Right atrium auricular region (tissue), 2 donors: ENCODE measurements around the gene FOXA1. TPM values are rescaled to one million over a fixed set of nuclear protein-coding genes. Genes with fewer than 3 reads are reported as not detected.
A peak's percentile ranks its signal among the peaks of the same experiment; 100 is the strongest.

Experiments used
- DNase-seq: peaks from one replicate; pipeline ENCODE4 v3.0.0-alpha.2; 2019; ENCODE audit warnings: low spot score
- H3K27ac ChIP-seq, 2 donors: fragments of 200-600 bp; sonication (generic); 1 replicate in 1 of 2; 2 replicates in 1 of 2; pipeline ENCODE4 v1.5.1; 2016 to 2019
- H3K27me3 ChIP-seq, 2 donors: fragments of 200-600 bp; sonication (generic); one replicate each; pipeline versions ENCODE4 v1.5.1 to v1.6.0; 2017 to 2019
- H3K36me3 ChIP-seq: fragments of 200-600 bp; sonication (generic); one replicate; pipeline ENCODE4 v1.5.1; 2016
- H3K4me1 ChIP-seq, 2 donors: fragments of 200-600 bp; sonication (generic); one replicate each; pipeline versions ENCODE4 v1.5.1 to v1.6.0; 2017 to 2019
- H3K4me3 ChIP-seq, 2 donors: fragments of 200-600 bp; sonication (generic); 1 replicate in 1 of 2; 2 replicates in 1 of 2; pipeline ENCODE4 v1.5.1; 2017 to 2019; ENCODE audit warnings: mild to moderate bottlenecking in 1 of 2, moderate library complexity in 1 of 2
- H3K9me3 ChIP-seq, 2 donors: fragments of 200-600 bp; sonication (generic); one replicate each; pipeline ENCODE4 v1.5.1; 2019
- total RNA-seq, 2 donors: library from RNA; depleted of rRNA; stranded (reverse); fragments of >200 nt; gene quantifications; one replicate each; pipeline ENCODE4 v1.1.0, GENCODE V29; 2016
- TF ChIP-seq, protein P1 (sequence below), 2 donors: fragments of 200-600 bp; sonication (generic); IDR thresholded peaks; one replicate each; pipeline ENCODE4 v1.5.1; 2019; ENCODE audit warnings: antibody characterized with exemption in 2 of 2

FOXA1 gene
- total RNA-seq, 2 donors from 2014 or later: not detected

DNA sequence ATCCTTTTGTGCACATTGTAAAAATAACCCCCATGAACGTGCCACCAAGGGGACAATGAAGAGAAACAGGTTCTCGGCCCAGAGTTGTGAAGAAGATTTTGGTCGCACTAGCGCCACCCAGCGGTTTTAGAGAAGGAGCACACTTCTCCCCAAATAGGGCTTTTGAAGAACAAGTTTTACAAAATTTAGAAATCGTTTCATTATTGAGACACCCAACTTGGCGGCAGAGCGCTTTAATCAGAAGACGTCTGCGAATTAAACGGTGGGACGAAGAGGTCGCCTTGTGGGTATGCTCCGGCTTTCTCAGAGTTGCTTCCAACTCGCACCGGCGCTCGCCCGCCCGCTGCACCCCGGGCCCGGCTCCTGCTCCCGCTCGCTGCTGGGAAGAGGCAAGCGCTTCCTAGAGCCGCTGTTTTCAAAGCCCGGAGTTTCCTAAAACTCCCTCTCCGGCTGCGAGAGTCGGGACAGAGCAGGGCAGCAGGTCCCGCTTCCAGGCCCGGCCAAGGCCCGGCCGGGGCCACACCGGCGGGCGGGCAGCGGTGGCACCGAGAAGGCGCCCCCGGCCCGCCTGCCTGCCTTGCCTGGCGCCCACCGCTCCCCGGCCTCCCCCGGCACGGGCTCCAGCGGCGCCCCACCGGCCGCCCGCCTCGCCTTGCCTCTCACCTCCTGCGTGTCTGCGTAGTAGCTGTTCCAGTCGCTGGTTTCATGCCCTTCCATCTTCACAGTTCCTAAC lies 645 bp downstream of the FOXA1 start:
- peaks cover 0 to 5% of the 10 kb centered on the region in 2 donors for H3K9me3 ChIP-seq
- H3K27ac ChIP-seq: no peak overlapping the region
- DNase-seq: no peak
- TF ChIP-seq, protein P1, sequence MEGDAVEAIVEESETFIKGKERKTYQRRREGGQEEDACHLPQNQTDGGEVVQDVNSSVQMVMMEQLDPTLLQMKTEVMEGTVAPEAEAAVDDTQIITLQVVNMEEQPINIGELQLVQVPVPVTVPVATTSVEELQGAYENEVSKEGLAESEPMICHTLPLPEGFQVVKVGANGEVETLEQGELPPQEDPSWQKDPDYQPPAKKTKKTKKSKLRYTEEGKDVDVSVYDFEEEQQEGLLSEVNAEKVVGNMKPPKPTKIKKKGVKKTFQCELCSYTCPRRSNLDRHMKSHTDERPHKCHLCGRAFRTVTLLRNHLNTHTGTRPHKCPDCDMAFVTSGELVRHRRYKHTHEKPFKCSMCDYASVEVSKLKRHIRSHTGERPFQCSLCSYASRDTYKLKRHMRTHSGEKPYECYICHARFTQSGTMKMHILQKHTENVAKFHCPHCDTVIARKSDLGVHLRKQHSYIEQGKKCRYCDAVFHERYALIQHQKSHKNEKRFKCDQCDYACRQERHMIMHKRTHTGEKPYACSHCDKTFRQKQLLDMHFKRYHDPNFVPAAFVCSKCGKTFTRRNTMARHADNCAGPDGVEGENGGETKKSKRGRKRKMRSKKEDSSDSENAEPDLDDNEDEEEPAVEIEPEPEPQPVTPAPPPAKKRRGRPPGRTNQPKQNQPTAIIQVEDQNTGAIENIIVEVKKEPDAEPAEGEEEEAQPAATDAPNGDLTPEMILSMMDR (IDR thresholded peaks at IDR 0.05): peak; percentile 19 to 66
- H3K36me3 ChIP-seq: no peaks in the 10 kb centered on the region
- peak overlapping the region; percentile 9 to 40 for H3K4me3 ChIP-seq
- peaks cover 0 to 49% of the 10 kb centered on the region in 2 donors for H3K4me1 ChIP-seq
- H3K27me3 ChIP-seq: peaks cover 69 to 94% of the 10 kb centered on the region in 2 donors

DNA sequence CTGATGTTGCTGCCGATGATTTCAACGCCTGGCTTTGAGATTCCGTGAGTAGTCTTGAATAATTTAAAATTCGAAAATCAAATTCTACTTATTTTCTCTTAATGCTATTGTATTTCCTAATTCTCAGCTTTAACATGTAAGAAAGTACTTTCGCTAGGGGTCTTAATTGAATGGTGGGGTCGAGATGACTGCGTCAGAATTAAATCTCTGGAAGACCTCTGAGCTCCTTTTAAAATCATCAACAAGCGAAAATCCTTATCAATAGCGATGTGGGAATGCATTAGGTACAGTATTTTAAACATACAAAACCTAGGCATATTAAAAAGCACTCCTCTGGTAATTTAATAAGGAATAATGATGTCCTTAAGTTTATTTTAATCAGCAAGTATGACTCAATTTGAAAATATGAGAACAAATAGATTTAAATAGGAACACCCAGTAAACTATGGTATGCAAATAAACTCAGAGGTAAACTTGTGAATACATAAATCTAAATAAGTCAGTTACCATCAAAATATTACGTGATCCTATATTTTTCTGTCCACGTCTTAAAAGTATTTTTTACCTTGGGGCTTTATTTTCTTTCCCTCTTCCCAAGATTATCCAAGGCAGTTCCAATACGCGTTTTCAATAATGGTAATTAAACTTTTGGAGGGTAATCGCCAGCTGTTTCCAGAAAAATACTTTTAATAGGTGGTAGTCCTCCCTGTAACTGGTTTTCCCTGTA lies 1.4 kb downstream of the FOXA1 start:
- H3K4me1 ChIP-seq: peaks cover 0 to 42% of the 10 kb centered on the region in 2 donors
- TF ChIP-seq, protein P1 (IDR thresholded peaks at IDR 0.05): no peak
- H3K9me3 ChIP-seq: peaks cover 0 to 5% of the 10 kb centered on the region in 2 donors
- peaks cover 70 to 94% of the 10 kb centered on the region in 2 donors for H3K27me3 ChIP-seq
- no peaks in the 10 kb centered on the region for H3K36me3 ChIP-seq
- no peak overlapping the region for H3K27ac ChIP-seq
- H3K4me3 ChIP-seq: no peak overlapping the region
- DNase-seq: no peak

DNA sequence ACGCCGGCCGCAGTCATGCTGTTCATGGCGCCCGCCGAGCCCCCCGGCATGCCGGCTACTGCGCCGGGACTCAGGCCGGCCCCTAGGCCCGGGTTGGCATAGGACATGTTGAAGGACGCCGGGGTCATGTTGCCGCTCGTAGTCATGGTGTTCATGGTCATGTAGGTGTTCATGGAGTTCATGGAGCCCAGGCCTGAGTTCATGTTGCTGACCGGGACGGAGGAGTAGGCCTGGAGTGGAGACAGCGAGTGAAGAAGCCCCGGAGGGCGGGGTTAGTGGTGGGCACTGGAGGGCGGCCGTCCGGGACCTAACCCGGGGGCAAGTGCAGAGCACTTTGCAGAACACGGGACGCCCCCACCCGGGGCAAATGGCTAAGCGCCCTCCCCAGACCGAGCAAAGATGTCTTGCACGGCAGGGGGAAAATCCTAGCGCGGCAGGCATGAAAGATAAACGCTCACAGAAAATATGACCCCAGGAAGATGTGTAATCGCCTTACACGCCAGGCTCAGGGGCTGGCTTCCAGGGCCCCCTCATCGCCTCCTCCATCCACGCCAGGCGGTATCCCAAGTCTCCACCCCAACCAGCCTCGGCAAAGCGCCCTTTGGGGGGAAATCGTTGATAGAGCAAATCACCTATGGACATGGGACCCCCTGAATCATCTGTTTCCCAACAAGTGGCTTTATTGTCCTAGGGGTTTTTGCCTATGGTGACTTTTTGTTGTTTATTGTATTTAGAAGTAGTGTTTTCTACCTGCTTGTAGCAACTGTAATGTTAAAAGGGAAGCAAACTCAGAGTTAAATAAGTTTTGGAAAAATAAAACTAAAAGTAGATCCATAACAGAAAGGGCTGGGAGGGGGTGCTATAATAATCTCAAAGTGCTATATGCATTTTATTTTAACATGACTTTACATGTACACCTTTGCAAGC lies 2.3 kb downstream of the FOXA1 start:
- TF ChIP-seq, protein P1 (IDR thresholded peaks at IDR 0.05): no peak
- Histone ChIP-seq H3K27me3 (peaks cover 70 to 95% of the 10 kb centered on the region in 2 donors), H3K4me1 (peaks cover 0 to 40% of the 10 kb centered on the region in 2 donors), H3K4me3 (no peak overlapping the region), H3K27ac (no peak overlapping the region), H3K9me3 (peaks cover 0 to 5% of the 10 kb centered on the region in 2 donors), H3K36me3 (no peaks in the 10 kb centered on the region)
- no peak for DNase-seq

GRCh38 chr14:37591941-37592481 lies 3.0 kb downstream of the FOXA1 start:
- DNase-seq: no peak
- TF ChIP-seq, protein P1 (IDR thresholded peaks at IDR 0.05): no peak
- Histone ChIP-seq H3K27me3 (peaks cover 69 to 95% of the 10 kb centered on the region in 2 donors), H3K4me3 (no peak overlapping the region), H3K36me3 (no peaks in the 10 kb centered on the region), H3K27ac (no peak overlapping the region), H3K9me3 (peaks cover 0 to 5% of the 10 kb centered on the region in 2 donors), H3K4me1 (peaks cover 0 to 41% of the 10 kb centered on the region in 2 donors)

GRCh38 chr14:37591311-37591940 lies 3.6 kb downstream of the FOXA1 start:
- peaks cover 71 to 91% of the 10 kb centered on the region in 2 donors for H3K27me3 ChIP-seq
- H3K4me3 ChIP-seq: no peak overlapping the region
- TF ChIP-seq, protein P1 (IDR thresholded peaks at IDR 0.05): no peak
- peaks cover 0 to 4% of the 10 kb centered on the region in 2 donors for H3K9me3 ChIP-seq
- no peaks in the 10 kb centered on the region for H3K36me3 ChIP-seq
- no peak for DNase-seq
- peaks cover 0 to 41% of the 10 kb centered on the region in 2 donors for H3K4me1 ChIP-seq
- no peak overlapping the region for H3K27ac ChIP-seq
